Caco-2 (cell line): Measurements from ENCODE around the gene CDK2AP2. TPM values are rescaled to one million over a fixed set of nuclear protein-coding genes. Genes with fewer than 3 reads are reported as not detected.

Experiments used
- BruUV-seq: library from RNA; stranded (reverse); fragments of 400-500 nt; replicated peaks from 2 replicates; lab custom pipeline; 2021; lab: Mats Ljungman, UMichigan
- CTCF ChIA-PET: fragments of 300-600 bp; sonication (Branson Sonifier 250); formaldehyde crosslinking; loops from one replicate; lab custom pipeline; 2022; ENCODE audit warnings: antibody characterized with exemption; lab: Charles Lee
- POLR2A ChIA-PET: fragments of 300-600 bp; sonication (Branson Sonifier 250); formaldehyde crosslinking; loops from one replicate; lab custom pipeline; 2022; ENCODE audit warnings: antibody characterized with exemption; lab: Charles Lee
- DNase-seq, 2 experiments: peaks; one replicate each; pipeline versions ENCODE4 v3.0.0 to v3.0.0-alpha.2; 2020 to 2022
- H3K27me3 ChIP-seq: replicated peaks from 2 replicates; pipeline ENCODE4 v1.6.0; 2011; ENCODE audit warnings: low read length; ENCODE audit not compliant: control insufficient read depth, insufficient read depth
- H3K36me3 ChIP-seq: 2 replicates; pipeline ENCODE4 v1.5.1; 2011; ENCODE audit warnings: low read length; ENCODE audit not compliant: control insufficient read depth, insufficient read depth
- H3K4me1 ChIP-seq: fragments of 250-450 bp; sonication (Bioruptor Pico); 2 replicates; pipeline ENCODE4 v1.5.1; 2020; ENCODE audit warnings: mild to moderate bottlenecking
- H3K4me3 ChIP-seq: 2 replicates; pipeline ENCODE4 v1.5.1; 2011; ENCODE audit warnings: low read depth, mild to moderate bottlenecking, control low read depth, low read length
- H3K9me3 ChIP-seq: fragments of 250-450 bp; sonication (Bioruptor Pico); 2 replicates; pipeline ENCODE4 v1.5.1; 2020; ENCODE audit warnings: mild to moderate bottlenecking, moderate library complexity
- H3K27ac Mint-ChIP-seq: one replicate; pipeline ENCODE4 v1.8.0; 2022; ENCODE audit warnings: mixed read lengths; ENCODE audit not compliant: unreplicated experiment
- H3K27me3 Mint-ChIP-seq: one replicate; pipeline ENCODE4 v1.8.0; 2022; ENCODE audit warnings: mixed read lengths; ENCODE audit not compliant: insufficient read depth, unreplicated experiment
- H3K36me3 Mint-ChIP-seq: one replicate; pipeline ENCODE4 v1.8.0; 2022; ENCODE audit warnings: mild to moderate bottlenecking, mixed read lengths; ENCODE audit not compliant: insufficient read depth, unreplicated experiment
- H3K4me1 Mint-ChIP-seq: one replicate; pipeline ENCODE4 v1.8.0; 2022; ENCODE audit warnings: low read depth, mixed read lengths; ENCODE audit not compliant: unreplicated experiment
- H3K4me3 Mint-ChIP-seq: one replicate; pipeline ENCODE4 v1.8.0; 2022; ENCODE audit warnings: mild to moderate bottlenecking, moderate library complexity, mixed read lengths; ENCODE audit not compliant: unreplicated experiment
- H3K9me3 Mint-ChIP-seq: one replicate; pipeline ENCODE4 v1.8.0; 2022; ENCODE audit warnings: mixed read lengths; ENCODE audit not compliant: unreplicated experiment
- CTCF ChIP-seq, 2 experiments: fragments of 200-600 bp in 1 of 2; IDR thresholded peaks; 1 replicate in 1 of 2; 2 replicates in 1 of 2; pipeline versions ENCODE4 v1.5.1 to v1.8.0; 2011 to 2022; ENCODE audit warnings: antibody characterized with exemption in 1 of 2, control low read depth in 1 of 2, inconsistent platforms in 1 of 2, low read depth in 1 of 2, low read length in 1 of 2, mild to moderate bottlenecking in 1 of 2, moderate library complexity in 1 of 2; ENCODE audit not compliant: insufficient read depth in 1 of 2, severe bottlenecking in 1 of 2, unreplicated experiment in 1 of 2
- intact Hi-C: fragments of 100-400 bp; cut with micrococcal nuclease; formaldehyde crosslinking; loops from one replicate; pipeline ENCODE4 v1.10.0; 2022; ENCODE audit not compliant: unreplicated experiment
- total RNA-seq: library from RNA; stranded (reverse); gene quantifications from 2 replicates; pipeline ENCODE4 v1.2.3, GENCODE V29; 2022

The CDK2AP2 gene
- total RNA-seq, 1 experiment from 2014 or later, result 99.4 TPM

- Histone ChIP-seq H3K9me3 (no peaks in the 10 kb centered on the region), H3K4me3 (no peak overlapping the region), H3K36me3 (peaks cover 4% of the 10 kb centered on the region; the same call in 1 of the 2 replicates), H3K4me1 (no peaks in the 10 kb centered on the region; the same call in 1 of the 2 replicates), H3K27me3 (no peaks in the 10 kb centered on the region)
- Mint-ChIP-seq H3K36me3 (peaks cover 71% of the 10 kb centered on the region), H3K4me1 (peaks cover 7% of the 10 kb centered on the region), H3K4me3 (no peak overlapping the region), H3K9me3 (no peaks in the 10 kb centered on the region), H3K27me3 (no peaks in the 10 kb centered on the region), H3K27ac (no peak overlapping the region)
- DNase-seq, result no peak
- no TSS peak for BruUV-seq
- TF ChIP-seq CTCF (IDR thresholded peaks at IDR 0.05; ENCODE audit: insufficient read depth in 1 of 2, low read depth in 1 of 2, low read length in 1 of 2, severe bottlenecking in 1 of 2, unreplicated experiment in 1 of 2), result no peak
- ChIA-PET POLR2A (interaction anchor here (0.5 kb wide), 1 partner anchor 71 kb away, joined by 8 read pairs; no protein-coding TSS in a partner anchor), CTCF (interaction anchor here (0.6 kb wide), 1 partner anchor 338 kb away, joined by 3 read pairs; no protein-coding TSS in a partner anchor)
- intact Hi-C loops, result no loop called here
Observed at GRCh38 chr11:67498544-67498972, 9.4 kb downstream of the CDK2AP2 start.

- H3K9me3 ChIP-seq, result no peaks in the 10 kb centered on the region
- Mint-ChIP-seq H3K4me3 (no peak overlapping the region), H3K27ac (peak overlapping the region; percentile 71), H3K36me3 (peaks cover 75% of the 10 kb centered on the region), H3K27me3 (no peaks in the 10 kb centered on the region), H3K4me1 (peaks cover 3% of the 10 kb centered on the region), H3K9me3 (no peaks in the 10 kb centered on the region)
- DNase-seq, result no peak
- intact Hi-C loops, result no loop called here
- no peak overlapping the region for H3K4me3 ChIP-seq
- no peaks in the 10 kb centered on the region for H3K4me1 ChIP-seq
- no peaks in the 10 kb centered on the region for H3K27me3 ChIP-seq
- BruUV-seq, result no TSS peak
- H3K36me3 ChIP-seq, result peaks cover 4% of the 10 kb centered on the region; the same call in 1 of the 2 replicates
- POLR2A ChIA-PET, result no interaction called here
- CTCF ChIA-PET, result interaction anchor here (0.6 kb wide), 1 partner anchor 337 kb away, joined by 3 read pairs; no protein-coding TSS in a partner anchor
- no peak for TF ChIP-seq CTCF (IDR thresholded peaks at IDR 0.05; ENCODE audit: insufficient read depth in 1 of 2, low read depth in 1 of 2, low read length in 1 of 2, severe bottlenecking in 1 of 2, unreplicated experiment in 1 of 2)
Observed at GRCh38 chr11:67497656-67498291, 10.2 kb downstream of the CDK2AP2 start.

GRCh38 chr11:67496113-67496512 lies 11.8 kb downstream of the CDK2AP2 start:
- Mint-ChIP-seq H3K4me1 (no peaks in the 10 kb centered on the region), H3K9me3 (no peaks in the 10 kb centered on the region), H3K27me3 (no peaks in the 10 kb centered on the region), H3K27ac (no peak overlapping the region), H3K36me3 (peaks cover 81% of the 10 kb centered on the region), H3K4me3 (no peak overlapping the region)
- Histone ChIP-seq H3K36me3 (peaks cover 6% of the 10 kb centered on the region), H3K4me1 (0 out of 2 replicates have a peak, but pooled peaks cover 5% of the 10 kb centered on the region), H3K27me3 (no peaks in the 10 kb centered on the region), H3K4me3 (no peak overlapping the region), H3K9me3 (no peaks in the 10 kb centered on the region)
- no TSS peak for BruUV-seq
- no peak for DNase-seq
- CTCF ChIA-PET, result no interaction called here
- POLR2A ChIA-PET, result no interaction called here
- no peak for TF ChIP-seq CTCF (IDR thresholded peaks at IDR 0.05; ENCODE audit: insufficient read depth in 1 of 2, low read depth in 1 of 2, low read length in 1 of 2, severe bottlenecking in 1 of 2, unreplicated experiment in 1 of 2)
- intact Hi-C loops, result no loop called here
